ENCODE measurements around the gene DOCK2. TPM values are rescaled to one million over a fixed set of nuclear protein-coding genes. Genes with fewer than 3 reads are reported as not detected.

Gene DOCK2
- polyA plus RNA-seq, 1 donor (not counting 4 experiments of a cell fraction or from before 2014, with no cell fraction given) = 0.21 TPM

DNA sequence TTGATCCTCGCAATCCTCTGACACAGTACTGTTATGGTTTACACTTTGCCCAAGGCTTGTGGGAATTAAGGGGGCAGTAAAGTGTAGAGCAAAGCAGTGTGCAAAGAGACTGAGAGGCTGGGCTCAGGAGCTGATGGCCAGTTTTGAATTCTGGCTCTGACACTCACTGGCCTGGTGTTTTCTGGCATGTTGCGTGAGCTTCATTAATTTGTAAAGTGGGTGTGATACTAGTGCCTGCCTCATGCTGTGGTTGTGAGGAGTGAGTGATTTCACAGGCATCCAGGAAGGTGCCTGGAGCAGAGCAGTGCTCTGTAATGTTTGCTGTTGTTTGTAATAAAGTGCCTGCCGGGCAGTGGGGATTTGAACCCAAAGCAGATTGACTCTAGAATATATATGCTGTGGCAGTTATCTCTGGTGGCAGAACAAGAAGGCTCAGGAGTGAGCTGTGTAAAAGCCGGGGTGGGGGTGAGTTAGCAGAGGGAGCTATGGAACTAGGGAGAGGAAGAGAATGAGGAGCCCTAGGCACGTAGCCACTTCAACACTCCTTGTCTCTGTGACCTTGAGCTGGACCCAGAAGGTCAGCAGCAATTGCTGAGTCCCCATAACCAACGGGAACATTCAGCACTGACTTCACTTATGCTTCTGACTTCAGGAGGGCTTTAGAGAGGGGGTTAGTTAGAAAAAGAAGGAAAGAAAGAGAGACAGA lies 108.5 kb downstream of the DOCK2 start:
- Histone ChIP-seq H3K4me3 (ENCODE audit: control insufficient read depth in 2 of 3, extremely low read depth in 1 of 3, insufficient read depth in 2 of 3, low read depth in 1 of 3, low read length in 3 of 3) (no peak overlapping the region), H3K4me1 (ENCODE audit: control insufficient read depth, extremely low read depth, insufficient read depth, low read length) (peaks cover 17% of the 10 kb centered on the region), H3K79me2 (ENCODE audit: control insufficient read depth, insufficient read depth, low read length) (no peaks in the 10 kb centered on the region), H3K9ac (ENCODE audit: control insufficient read depth, extremely low read depth, insufficient read depth, low read length) (no peak overlapping the region), H3K27me3 (ENCODE audit: control insufficient read depth, extremely low read depth, insufficient read depth, low read length) (no peaks in the 10 kb centered on the region), H4K20me1 (ENCODE audit: control insufficient read depth, extremely low read depth, insufficient read depth, low read length) (no peaks in the 10 kb centered on the region), H3K9me1 (ENCODE audit: control insufficient read depth, extremely low read depth, insufficient read depth, low read length) (no peaks in the 10 kb centered on the region), H3K36me3 (ENCODE audit: control insufficient read depth in 2 of 2, extremely low read depth in 1 of 2, insufficient read depth in 2 of 2, low read length in 2 of 2) (no peaks in the 10 kb centered on the region), H2AFZ (ENCODE audit: control insufficient read depth, low read length) (peak overlapping the region; percentile 30), H3K9me3 (ENCODE audit: control insufficient read depth, low read depth, low read length) (no peaks in the 10 kb centered on the region), H3K27ac (ENCODE audit: control insufficient read depth, insufficient read depth, low read length) (no peak overlapping the region), H3K4me2 (ENCODE audit: control insufficient read depth, extremely low read depth, insufficient read depth, low read depth, low read length) (no peak overlapping the region)
- dilution Hi-C loops (cut with MboI; ENCODE audit: extremely low pct_ligation_motif_present, low sequenced_read_pairs) = no loop called here
- TF ChIP-seq, protein P1, sequence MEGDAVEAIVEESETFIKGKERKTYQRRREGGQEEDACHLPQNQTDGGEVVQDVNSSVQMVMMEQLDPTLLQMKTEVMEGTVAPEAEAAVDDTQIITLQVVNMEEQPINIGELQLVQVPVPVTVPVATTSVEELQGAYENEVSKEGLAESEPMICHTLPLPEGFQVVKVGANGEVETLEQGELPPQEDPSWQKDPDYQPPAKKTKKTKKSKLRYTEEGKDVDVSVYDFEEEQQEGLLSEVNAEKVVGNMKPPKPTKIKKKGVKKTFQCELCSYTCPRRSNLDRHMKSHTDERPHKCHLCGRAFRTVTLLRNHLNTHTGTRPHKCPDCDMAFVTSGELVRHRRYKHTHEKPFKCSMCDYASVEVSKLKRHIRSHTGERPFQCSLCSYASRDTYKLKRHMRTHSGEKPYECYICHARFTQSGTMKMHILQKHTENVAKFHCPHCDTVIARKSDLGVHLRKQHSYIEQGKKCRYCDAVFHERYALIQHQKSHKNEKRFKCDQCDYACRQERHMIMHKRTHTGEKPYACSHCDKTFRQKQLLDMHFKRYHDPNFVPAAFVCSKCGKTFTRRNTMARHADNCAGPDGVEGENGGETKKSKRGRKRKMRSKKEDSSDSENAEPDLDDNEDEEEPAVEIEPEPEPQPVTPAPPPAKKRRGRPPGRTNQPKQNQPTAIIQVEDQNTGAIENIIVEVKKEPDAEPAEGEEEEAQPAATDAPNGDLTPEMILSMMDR (optimal IDR thresholded peaks at IDR 0.05 in 1 of 3, IDR thresholded peaks at IDR 0.05 in 1 of 3, conservative IDR thresholded peaks at IDR 0.05 in 1 of 3; ENCODE audit: extremely low read depth in 1 of 3, insufficient read depth in 2 of 3, low read length in 3 of 3) = no peak
- no peak for TF ChIP-seq EZH2 (IDR thresholded peaks at IDR 0.05; ENCODE audit: low read length)
- no peak for DNase-seq (ENCODE audit: low read depth, low spot score)
- FAIRE-seq = peak; percentile 65

DNA sequence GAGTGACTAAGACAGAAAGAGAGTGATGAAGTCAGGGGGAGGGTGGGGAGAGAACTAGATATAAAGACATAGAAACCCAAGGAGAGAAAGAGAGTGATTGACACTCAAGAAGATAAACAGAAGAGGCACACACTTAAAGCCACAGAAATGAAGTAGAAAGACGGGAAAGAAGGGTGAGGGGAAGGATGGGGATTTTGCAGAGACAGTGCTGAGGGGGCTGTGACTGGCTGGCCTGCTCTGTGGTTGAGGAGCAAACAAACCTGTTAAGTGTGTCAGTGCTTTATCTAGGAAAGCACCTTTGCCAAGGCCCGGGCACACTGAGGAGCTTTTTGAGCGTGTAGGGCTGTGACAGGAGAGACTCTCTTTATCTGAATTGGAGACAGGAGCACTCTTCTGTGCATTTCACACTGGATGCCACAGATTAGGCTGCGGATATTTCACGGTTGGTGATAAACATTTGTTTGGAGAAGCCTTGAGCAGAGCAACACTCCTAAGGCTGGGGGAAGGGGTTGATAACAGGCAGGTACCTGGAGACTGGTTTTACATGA lies 109.1 kb downstream of the DOCK2 start:
- Histone ChIP-seq H3K9ac (ENCODE audit: control insufficient read depth, extremely low read depth, insufficient read depth, low read length) (no peak overlapping the region), H3K27me3 (ENCODE audit: control insufficient read depth, extremely low read depth, insufficient read depth, low read length) (no peaks in the 10 kb centered on the region), H3K4me3 (ENCODE audit: control insufficient read depth in 2 of 3, extremely low read depth in 1 of 3, insufficient read depth in 2 of 3, low read depth in 1 of 3, low read length in 3 of 3) (no peak overlapping the region), H3K9me1 (ENCODE audit: control insufficient read depth, extremely low read depth, insufficient read depth, low read length) (no peaks in the 10 kb centered on the region), H3K79me2 (ENCODE audit: control insufficient read depth, insufficient read depth, low read length) (no peaks in the 10 kb centered on the region), H4K20me1 (ENCODE audit: control insufficient read depth, extremely low read depth, insufficient read depth, low read length) (no peaks in the 10 kb centered on the region), H3K9me3 (ENCODE audit: control insufficient read depth, low read depth, low read length) (no peaks in the 10 kb centered on the region), H3K36me3 (ENCODE audit: control insufficient read depth in 2 of 2, extremely low read depth in 1 of 2, insufficient read depth in 2 of 2, low read length in 2 of 2) (no peaks in the 10 kb centered on the region), H3K4me1 (ENCODE audit: control insufficient read depth, extremely low read depth, insufficient read depth, low read length) (peaks cover 17% of the 10 kb centered on the region), H3K4me2 (ENCODE audit: control insufficient read depth, extremely low read depth, insufficient read depth, low read depth, low read length) (no peak overlapping the region), H3K27ac (ENCODE audit: control insufficient read depth, insufficient read depth, low read length) (no peak overlapping the region), H2AFZ (ENCODE audit: control insufficient read depth, low read length) (no peak overlapping the region)
- FAIRE-seq (no peak), DNase-seq (ENCODE audit: low read depth, low spot score) (no peak)
- TF ChIP-seq, protein P1 (optimal IDR thresholded peaks at IDR 0.05 in 1 of 3, IDR thresholded peaks at IDR 0.05 in 1 of 3, conservative IDR thresholded peaks at IDR 0.05 in 1 of 3; ENCODE audit: extremely low read depth in 1 of 3, insufficient read depth in 2 of 3, low read length in 3 of 3) = no peak
- no peak for TF ChIP-seq EZH2 (IDR thresholded peaks at IDR 0.05; ENCODE audit: low read length)
- dilution Hi-C loops (cut with MboI; ENCODE audit: extremely low pct_ligation_motif_present, low sequenced_read_pairs) = no loop called here

Measured in keratinocyte (primary cell).